IPS-20b (cell line): Measurements from ENCODE around the gene ABI2.

Experiments
- H3K27ac ChIP-seq: one replicate; pipeline ENCODE4 v1.5.1; 2013; ENCODE audit warnings: low read length
- H3K27me3 ChIP-seq: 2 replicates; pipeline ENCODE4 v1.6.1; 2013; ENCODE audit warnings: mild to moderate bottlenecking, low read length, inconsistent platforms; ENCODE audit not compliant: insufficient read depth
- H3K36me3 ChIP-seq: 2 replicates; pipeline ENCODE4 v1.6.1; 2013; ENCODE audit warnings: low read depth, mild to moderate bottlenecking, inconsistent platforms, low read length, moderate library complexity; ENCODE audit not compliant: insufficient read depth
- H3K4me1 ChIP-seq: 2 replicates; pipeline ENCODE4 v1.6.1; 2013; ENCODE audit warnings: mild to moderate bottlenecking, control low read depth, inconsistent platforms, low read length, moderate library complexity; ENCODE audit not compliant: insufficient read depth
- H3K4me3 ChIP-seq: 2 replicates; pipeline ENCODE4 v1.5.1; 2013; ENCODE audit warnings: mild to moderate bottlenecking, low read length, inconsistent platforms
- H3K9ac ChIP-seq: 2 replicates; pipeline ENCODE4 v1.6.1; 2013; ENCODE audit warnings: low read depth, mild to moderate bottlenecking, inconsistent platforms, low read length, moderate library complexity
- H3K9me3 ChIP-seq: 2 replicates; pipeline ENCODE4 v1.6.1; 2013; ENCODE audit warnings: mild to moderate bottlenecking, low read depth, low read length, inconsistent platforms; ENCODE audit not compliant: insufficient read depth

Gene ABI2

DNA sequence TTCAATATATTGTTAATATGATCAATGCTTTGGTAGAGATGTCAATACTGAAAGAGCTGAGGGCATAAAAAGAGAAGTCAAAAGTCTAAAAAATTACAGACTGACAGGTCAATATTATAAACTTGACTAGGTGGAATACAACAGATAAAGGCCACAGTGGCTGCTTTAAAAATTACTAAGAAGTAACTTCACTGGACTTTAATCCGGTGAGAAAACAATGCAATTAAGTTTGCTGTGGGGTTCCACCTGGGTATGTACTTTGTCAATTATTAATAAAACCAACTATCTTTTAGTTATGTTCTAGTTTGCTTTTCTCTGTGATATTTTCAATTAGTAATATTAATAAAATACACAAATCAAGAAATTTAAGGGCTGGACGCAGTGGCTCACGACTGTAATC lies 162.2 kb downstream of the ABI2 start:
- Histone ChIP-seq H3K27me3 (no peaks in the 10 kb centered on the region), H3K27ac (no peak overlapping the region), H3K4me3 (no peak overlapping the region), H3K9ac (no peak overlapping the region), H3K4me1 (no peaks in the 10 kb centered on the region), H3K36me3 (peaks cover 30% of the 10 kb centered on the region), H3K9me3 (no peaks in the 10 kb centered on the region)

DNA sequence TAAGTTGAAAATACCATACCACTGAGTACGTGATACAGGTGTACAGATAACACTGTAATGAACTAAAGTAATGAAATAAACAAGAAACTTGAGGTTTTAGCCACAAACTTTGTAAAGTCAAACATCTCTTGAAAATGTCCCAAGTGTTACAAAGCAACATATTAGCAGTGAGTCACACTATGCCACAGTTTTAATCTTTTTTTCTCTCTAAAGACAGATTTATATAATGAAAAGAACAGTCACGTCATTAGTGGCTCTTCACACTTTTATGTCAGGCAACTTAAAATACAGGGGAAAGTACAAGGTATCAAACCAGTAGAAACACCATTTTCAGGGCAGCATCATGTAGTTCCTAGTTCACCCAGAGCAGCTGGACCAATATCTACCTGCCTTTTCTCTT lies 164.8 kb downstream of the ABI2 start:
- no peak overlapping the region for H3K27ac ChIP-seq
- H3K27me3 ChIP-seq, result no peaks in the 10 kb centered on the region
- H3K4me3 ChIP-seq, result no peak overlapping the region
- no peaks in the 10 kb centered on the region for H3K4me1 ChIP-seq
- H3K9ac ChIP-seq, result no peak overlapping the region
- H3K9me3 ChIP-seq, result no peaks in the 10 kb centered on the region
- peaks cover 30% of the 10 kb centered on the region for H3K36me3 ChIP-seq
